ENCODE data around the gene SCN3B.
A peak's percentile ranks its signal among the peaks of the same experiment; 100 is the strongest.

The SCN3B gene

GRCh38 chr11:123628936-123629683 is 25.3 kb downstream of the SCN3B start:
- CTCF ChIA-PET = interaction anchor here (1.9 kb wide), 1 partner anchor 78 kb away, joined by 9 read pairs; no protein-coding TSS in a partner anchor
- POLR2A ChIA-PET = no interaction called here
- Histone ChIP-seq H3K4me3 (ENCODE audit: control insufficient read depth in 1 of 7, extremely low read depth in 1 of 7, insufficient read depth in 4 of 7, low read depth in 2 of 7, low read length in 6 of 7) (no peak overlapping the region), H3K9me3 (ENCODE audit: control extremely low read depth in 1 of 5, control insufficient read depth in 4 of 5, insufficient read depth in 2 of 5, low read depth in 1 of 5, low read length in 4 of 5) (no peaks in the 10 kb centered on the region), H3K4me1 (ENCODE audit: control extremely low read depth in 1 of 4, control insufficient read depth in 4 of 4, insufficient read depth in 4 of 4, low read length in 3 of 4) (peaks cover 0 to 8% (median 3%) of the 10 kb centered on the region in 4 experiments), H3K27ac (ENCODE audit: insufficient read depth in 1 of 2, low read depth in 1 of 2, low read length in 2 of 2, poor library complexity in 1 of 2, severe bottlenecking in 2 of 2) (no peak overlapping the region), H3K36me3 (ENCODE audit: control insufficient read depth in 4 of 4, insufficient read depth in 4 of 4, low read length in 3 of 4) (peaks cover 0 to 9% (median 2%) of the 10 kb centered on the region in 4 experiments), H3K27me3 (replicated peaks in 2 of 5; ENCODE audit: control insufficient read depth in 4 of 5, insufficient read depth in 5 of 5, low read length in 4 of 5) (peaks cover 0 to 7% (median 0%) of the 10 kb centered on the region in 5 experiments)
- peak; percentile 51 to 89 (median 80) for DNase-seq
- 14% methylated on average over 10 of the region's 10 CpGs for WGBS (ENCODE audit: insufficient coverage)

- H3K4me3 ChIP-seq (ENCODE audit: control insufficient read depth in 1 of 7, extremely low read depth in 1 of 7, insufficient read depth in 4 of 7, low read depth in 2 of 7, low read length in 6 of 7) = no peak overlapping the region
- POLR2A ChIA-PET = no interaction called here
Observed at GRCh38 chr11:123624974-123625373, 29.4 kb downstream of the SCN3B start.

GRCh38 chr11:123622576-123622975 is 31.8 kb downstream of the SCN3B start:
- DNase-seq = no peak
- Histone ChIP-seq H3K27me3 (replicated peaks in 2 of 5; ENCODE audit: control insufficient read depth in 4 of 5, insufficient read depth in 5 of 5, low read length in 4 of 5) (no peaks in the 10 kb centered on the region), H3K36me3 (ENCODE audit: control insufficient read depth in 4 of 4, insufficient read depth in 4 of 4, low read length in 3 of 4) (peaks cover 10 to 31% (median 21%) of the 10 kb centered on the region in 4 experiments), H3K4me1 (ENCODE audit: control extremely low read depth in 1 of 4, control insufficient read depth in 4 of 4, insufficient read depth in 4 of 4, low read length in 3 of 4) (no peaks in the 10 kb centered on the region), H3K4me3 (ENCODE audit: control insufficient read depth in 1 of 7, extremely low read depth in 1 of 7, insufficient read depth in 4 of 7, low read depth in 2 of 7, low read length in 6 of 7) (no peak overlapping the region), H3K9me3 (ENCODE audit: control extremely low read depth in 1 of 5, control insufficient read depth in 4 of 5, insufficient read depth in 2 of 5, low read depth in 1 of 5, low read length in 4 of 5) (no peaks in the 10 kb centered on the region), H3K27ac (ENCODE audit: insufficient read depth in 1 of 2, low read depth in 1 of 2, low read length in 2 of 2, poor library complexity in 1 of 2, severe bottlenecking in 2 of 2) (no peak overlapping the region)
- ChIA-PET CTCF (no interaction called here), POLR2A (no interaction called here)
- 93% methylated on average over 5 of the region's 9 CpGs for WGBS (ENCODE audit: insufficient coverage)

More at GRCh38 chr11:123624974-123625373, 29.4 kb downstream of the SCN3B start:
- no peaks in the 10 kb centered on the region for H3K27me3 ChIP-seq (replicated peaks in 2 of 5; ENCODE audit: control insufficient read depth in 4 of 5, insufficient read depth in 5 of 5, low read length in 4 of 5)
- H3K4me1 ChIP-seq (ENCODE audit: control extremely low read depth in 1 of 4, control insufficient read depth in 4 of 4, insufficient read depth in 4 of 4, low read length in 3 of 4) = peaks cover 0 to 8% (median 3%) of the 10 kb centered on the region in 4 experiments
- CTCF ChIA-PET = no interaction called here
- no CpG with 5 or more reads among the region's 2 CpGs for WGBS (ENCODE audit: insufficient coverage)
- peaks cover 0 to 14% (median 10%) of the 10 kb centered on the region in 4 experiments for H3K36me3 ChIP-seq (ENCODE audit: control insufficient read depth in 4 of 4, insufficient read depth in 4 of 4, low read length in 3 of 4)
- no peaks in the 10 kb centered on the region for H3K9me3 ChIP-seq (ENCODE audit: control extremely low read depth in 1 of 5, control insufficient read depth in 4 of 5, insufficient read depth in 2 of 5, low read depth in 1 of 5, low read length in 4 of 5)
- no peak overlapping the region for H3K27ac ChIP-seq (ENCODE audit: insufficient read depth in 1 of 2, low read depth in 1 of 2, low read length in 2 of 2, poor library complexity in 1 of 2, severe bottlenecking in 2 of 2)
- DNase-seq = no peak

- no peaks in the 10 kb centered on the region for H3K4me1 ChIP-seq (ENCODE audit: control extremely low read depth in 1 of 4, control insufficient read depth in 4 of 4, insufficient read depth in 4 of 4, low read length in 3 of 4)
- no peak for DNase-seq
- H3K4me3 ChIP-seq (ENCODE audit: control insufficient read depth in 1 of 7, extremely low read depth in 1 of 7, insufficient read depth in 4 of 7, low read depth in 2 of 7, low read length in 6 of 7) = no peak overlapping the region
- no peaks in the 10 kb centered on the region for H3K9me3 ChIP-seq (ENCODE audit: control extremely low read depth in 1 of 5, control insufficient read depth in 4 of 5, insufficient read depth in 2 of 5, low read depth in 1 of 5, low read length in 4 of 5)
- H3K27ac ChIP-seq (ENCODE audit: insufficient read depth in 1 of 2, low read depth in 1 of 2, low read length in 2 of 2, poor library complexity in 1 of 2, severe bottlenecking in 2 of 2) = no peak overlapping the region
- ChIA-PET CTCF (interaction anchor here (1.3 kb wide), 1 partner anchor 44 kb away, joined by 4 read pairs; no protein-coding TSS in a partner anchor), POLR2A (no interaction called here)
- H3K27me3 ChIP-seq (replicated peaks in 2 of 5; ENCODE audit: control insufficient read depth in 4 of 5, insufficient read depth in 5 of 5, low read length in 4 of 5) = no peaks in the 10 kb centered on the region
- 95% methylated on average over 7 of the region's 11 CpGs for WGBS (ENCODE audit: insufficient coverage)
- peaks cover 8 to 58% (median 31%) of the 10 kb centered on the region in 4 experiments for H3K36me3 ChIP-seq (ENCODE audit: control insufficient read depth in 4 of 4, insufficient read depth in 4 of 4, low read length in 3 of 4)
Observed at GRCh38 chr11:123616505-123617198, 37.8 kb downstream of the SCN3B start.

GRCh38 chr11:123611698-123612097 is 42.7 kb downstream of the SCN3B start:
- 96% methylated on average over 4 of the region's 4 CpGs for WGBS (ENCODE audit: insufficient coverage)
- Histone ChIP-seq H3K9me3 (ENCODE audit: control extremely low read depth in 1 of 5, control insufficient read depth in 4 of 5, insufficient read depth in 2 of 5, low read depth in 1 of 5, low read length in 4 of 5) (no peaks in the 10 kb centered on the region), H3K27me3 (replicated peaks in 2 of 5; ENCODE audit: control insufficient read depth in 4 of 5, insufficient read depth in 5 of 5, low read length in 4 of 5) (no peaks in the 10 kb centered on the region), H3K36me3 (ENCODE audit: control insufficient read depth in 4 of 4, insufficient read depth in 4 of 4, low read length in 3 of 4) (peaks cover 12 to 74% (median 35%) of the 10 kb centered on the region in 4 experiments), H3K4me1 (ENCODE audit: control extremely low read depth in 1 of 4, control insufficient read depth in 4 of 4, insufficient read depth in 4 of 4, low read length in 3 of 4) (no peaks in the 10 kb centered on the region), H3K27ac (ENCODE audit: insufficient read depth in 1 of 2, low read depth in 1 of 2, low read length in 2 of 2, poor library complexity in 1 of 2, severe bottlenecking in 2 of 2) (no peak overlapping the region), H3K4me3 (ENCODE audit: control insufficient read depth in 1 of 7, extremely low read depth in 1 of 7, insufficient read depth in 4 of 7, low read depth in 2 of 7, low read length in 6 of 7) (no peak overlapping the region)
- POLR2A ChIA-PET = no interaction called here
- CTCF ChIA-PET = no interaction called here
- no peak for DNase-seq

- H3K9me3 ChIP-seq (ENCODE audit: control extremely low read depth in 1 of 5, control insufficient read depth in 4 of 5, insufficient read depth in 2 of 5, low read depth in 1 of 5, low read length in 4 of 5) = no peaks in the 10 kb centered on the region
- no peaks in the 10 kb centered on the region for H3K4me1 ChIP-seq (ENCODE audit: control extremely low read depth in 1 of 4, control insufficient read depth in 4 of 4, insufficient read depth in 4 of 4, low read length in 3 of 4)
- POLR2A ChIA-PET = no interaction called here
- no peak overlapping the region for H3K4me3 ChIP-seq (ENCODE audit: control insufficient read depth in 1 of 7, extremely low read depth in 1 of 7, insufficient read depth in 4 of 7, low read depth in 2 of 7, low read length in 6 of 7)
- H3K27me3 ChIP-seq (replicated peaks in 2 of 5; ENCODE audit: control insufficient read depth in 4 of 5, insufficient read depth in 5 of 5, low read length in 4 of 5) = no peaks in the 10 kb centered on the region
- WGBS (ENCODE audit: insufficient coverage) = 90% methylated on average over 8 of the region's 8 CpGs
- no peak for DNase-seq
- H3K36me3 ChIP-seq (ENCODE audit: control insufficient read depth in 4 of 4, insufficient read depth in 4 of 4, low read length in 3 of 4) = peaks cover 12 to 80% (median 37%) of the 10 kb centered on the region in 4 experiments
- CTCF ChIA-PET = interaction anchor here (1.2 kb wide), 1 partner anchor 99 kb away, joined by 3 read pairs; no protein-coding TSS in a partner anchor
- H3K27ac ChIP-seq (ENCODE audit: insufficient read depth in 1 of 2, low read depth in 1 of 2, low read length in 2 of 2, poor library complexity in 1 of 2, severe bottlenecking in 2 of 2) = no peak overlapping the region
Observed at GRCh38 chr11:123608945-123609344, 45.5 kb downstream of the SCN3B start.

GRCh38 chr11:123608371-123608770 is 46.1 kb downstream of the SCN3B start:
- ChIA-PET POLR2A (no interaction called here), CTCF (interaction anchor here (1.2 kb wide), 1 partner anchor 99 kb away, joined by 3 read pairs; no protein-coding TSS in a partner anchor)
- 97% methylated on average over 8 of the region's 9 CpGs for WGBS (ENCODE audit: insufficient coverage)
- Histone ChIP-seq H3K4me1 (ENCODE audit: control extremely low read depth in 1 of 4, control insufficient read depth in 4 of 4, insufficient read depth in 4 of 4, low read length in 3 of 4) (no peaks in the 10 kb centered on the region), H3K4me3 (ENCODE audit: control insufficient read depth in 1 of 7, extremely low read depth in 1 of 7, insufficient read depth in 4 of 7, low read depth in 2 of 7, low read length in 6 of 7) (no peak overlapping the region), H3K36me3 (ENCODE audit: control insufficient read depth in 4 of 4, insufficient read depth in 4 of 4, low read length in 3 of 4) (peaks cover 15 to 79% (median 35%) of the 10 kb centered on the region in 4 experiments), H3K9me3 (ENCODE audit: control extremely low read depth in 1 of 5, control insufficient read depth in 4 of 5, insufficient read depth in 2 of 5, low read depth in 1 of 5, low read length in 4 of 5) (no peaks in the 10 kb centered on the region), H3K27ac (ENCODE audit: insufficient read depth in 1 of 2, low read depth in 1 of 2, low read length in 2 of 2, poor library complexity in 1 of 2, severe bottlenecking in 2 of 2) (no peak overlapping the region), H3K27me3 (replicated peaks in 2 of 5; ENCODE audit: control insufficient read depth in 4 of 5, insufficient read depth in 5 of 5, low read length in 4 of 5) (no peaks in the 10 kb centered on the region)
- DNase-seq = no peak
